HG03439 (cell line): ENCODE data around the gene KIF3B.
"Not testable (repeated sequence)": the region's sequence is repeated elsewhere in the genome, so short reads cannot be mapped to it uniquely, and the experiment has no call there.

Experiments
- ATAC-seq: cut with Tn5 transposase; IDR thresholded peaks from one replicate; pipeline ENCODE4 v1.9.1; 2021; ENCODE audit warnings: mild to moderate bottlenecking, moderate library complexity; ENCODE audit not compliant: unreplicated experiment

KIF3B gene

DNA sequence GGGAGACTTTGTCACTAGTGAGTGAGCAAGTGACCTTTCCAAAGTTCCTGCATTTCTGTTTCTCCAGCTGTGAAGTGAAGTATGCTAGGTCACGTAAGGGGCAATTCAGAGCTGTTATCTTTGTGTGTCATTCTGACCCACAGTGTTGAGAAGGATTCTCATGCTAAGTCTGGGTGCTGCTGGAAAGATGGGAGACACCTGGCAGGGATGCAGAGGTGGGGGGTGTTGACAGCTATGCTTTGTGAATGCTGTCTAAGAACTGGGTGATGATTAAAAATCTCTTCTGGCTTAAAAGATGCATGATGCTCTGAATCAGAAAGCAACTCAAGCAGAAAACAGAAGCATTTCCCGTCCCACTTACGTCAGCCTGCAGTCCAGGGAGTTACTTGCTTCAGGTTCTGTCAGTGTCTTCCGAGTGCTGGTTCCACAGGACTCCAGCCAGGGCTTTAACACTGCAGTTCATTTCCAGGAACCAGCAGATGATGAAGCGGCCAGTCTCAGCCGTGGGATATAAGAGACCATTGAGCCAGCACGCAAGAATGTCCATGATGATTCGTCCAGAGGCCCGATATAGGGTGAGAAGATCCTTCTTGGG, 49.7 kb downstream of the KIF3B start:
- no peak for ATAC-seq

DNA sequence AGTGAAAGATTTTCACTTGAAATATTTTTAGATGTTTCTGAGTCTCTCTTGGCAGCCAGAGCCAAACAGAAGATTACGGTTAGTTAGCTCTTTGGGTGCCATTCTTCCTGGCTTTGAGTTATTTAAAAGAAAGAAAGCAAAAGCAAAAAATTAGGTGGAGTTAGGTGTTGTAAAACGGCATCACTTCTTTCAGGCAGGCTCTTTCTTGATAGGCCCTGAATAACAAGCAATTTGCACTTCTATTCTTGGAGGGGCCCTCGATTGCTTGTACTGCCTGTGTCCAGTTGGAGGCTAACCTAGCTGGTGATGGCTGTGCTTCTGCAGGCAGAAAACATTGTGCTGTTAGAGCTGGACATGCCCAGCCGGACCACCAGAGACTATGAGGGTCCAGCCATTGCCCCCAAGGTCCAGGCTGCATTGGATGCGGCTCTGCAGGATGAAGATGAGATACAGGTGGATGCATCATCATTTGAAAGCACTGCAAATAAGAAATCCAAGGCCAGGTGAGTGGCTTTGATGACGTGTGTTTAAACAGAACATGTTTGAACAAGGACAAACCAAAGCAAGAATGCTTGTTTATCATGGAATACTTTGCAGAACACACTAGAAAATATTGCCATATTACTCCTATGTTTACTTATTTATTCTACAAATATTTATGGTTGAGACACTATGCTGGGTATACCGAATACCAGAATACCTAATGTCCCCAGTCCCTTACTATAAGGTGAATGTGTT, 52.5 kb downstream of the KIF3B start:
- no peak for ATAC-seq

DNA sequence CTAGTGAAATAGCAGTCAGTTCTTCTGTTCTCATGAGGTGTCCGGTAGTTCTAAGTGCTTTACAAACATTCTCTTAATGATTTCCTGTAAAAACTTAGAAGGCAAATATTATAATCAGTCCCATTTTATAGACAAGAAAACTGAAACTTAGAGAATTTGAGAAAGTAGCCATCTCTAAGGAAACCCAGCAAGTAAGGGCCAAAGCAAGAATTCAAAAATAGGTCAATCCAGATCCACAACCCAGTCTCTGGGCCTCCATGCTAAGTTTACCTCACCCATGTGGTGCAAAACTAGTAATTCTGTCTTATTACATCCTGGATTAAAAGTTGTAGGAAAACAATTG, 53.1 kb downstream of the KIF3B start:
- ATAC-seq: no peak

GRCh38 chr20:32332614-32333013, 55.2 kb downstream of the KIF3B start:
- peak; percentile 29 for ATAC-seq

DNA sequence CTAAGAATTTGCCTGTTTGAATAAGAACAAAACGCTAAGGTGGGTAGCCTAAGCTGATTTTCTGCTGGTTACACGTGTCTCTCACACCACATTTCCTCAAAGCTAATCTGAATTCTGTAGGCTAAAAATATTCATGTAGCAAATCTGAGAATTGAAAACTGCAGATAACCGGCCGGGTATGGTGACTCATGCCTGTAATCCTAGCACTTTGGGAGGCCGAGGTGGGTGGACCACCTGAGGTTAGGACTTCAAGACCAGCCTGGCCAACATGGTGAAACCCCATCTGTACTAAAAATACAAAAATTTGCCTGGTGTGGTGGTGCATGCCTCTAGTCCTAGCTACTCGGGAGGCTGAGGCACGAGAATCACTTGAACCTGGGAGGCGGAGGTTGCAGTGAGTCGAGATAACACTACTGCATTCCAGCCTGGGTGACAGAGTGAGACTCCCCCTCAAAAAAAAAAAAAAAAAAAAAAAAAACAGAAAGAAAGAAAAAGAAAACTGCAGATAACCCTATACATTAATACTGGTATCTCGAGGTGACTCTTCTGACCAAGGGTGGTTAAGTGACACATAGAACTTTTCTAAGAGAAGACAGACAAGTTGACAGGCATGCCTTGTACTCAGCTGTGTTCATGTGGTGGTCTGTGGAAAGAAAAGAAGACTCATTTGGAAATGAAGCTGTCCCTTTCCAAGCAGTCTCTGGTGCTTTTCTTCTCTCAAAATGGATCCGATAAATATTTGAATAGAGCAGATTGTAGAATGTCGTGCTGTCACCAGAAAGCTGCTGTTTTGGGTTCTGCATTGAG, 55.9 kb downstream of the KIF3B start:
- ATAC-seq: peak; percentile 50

DNA sequence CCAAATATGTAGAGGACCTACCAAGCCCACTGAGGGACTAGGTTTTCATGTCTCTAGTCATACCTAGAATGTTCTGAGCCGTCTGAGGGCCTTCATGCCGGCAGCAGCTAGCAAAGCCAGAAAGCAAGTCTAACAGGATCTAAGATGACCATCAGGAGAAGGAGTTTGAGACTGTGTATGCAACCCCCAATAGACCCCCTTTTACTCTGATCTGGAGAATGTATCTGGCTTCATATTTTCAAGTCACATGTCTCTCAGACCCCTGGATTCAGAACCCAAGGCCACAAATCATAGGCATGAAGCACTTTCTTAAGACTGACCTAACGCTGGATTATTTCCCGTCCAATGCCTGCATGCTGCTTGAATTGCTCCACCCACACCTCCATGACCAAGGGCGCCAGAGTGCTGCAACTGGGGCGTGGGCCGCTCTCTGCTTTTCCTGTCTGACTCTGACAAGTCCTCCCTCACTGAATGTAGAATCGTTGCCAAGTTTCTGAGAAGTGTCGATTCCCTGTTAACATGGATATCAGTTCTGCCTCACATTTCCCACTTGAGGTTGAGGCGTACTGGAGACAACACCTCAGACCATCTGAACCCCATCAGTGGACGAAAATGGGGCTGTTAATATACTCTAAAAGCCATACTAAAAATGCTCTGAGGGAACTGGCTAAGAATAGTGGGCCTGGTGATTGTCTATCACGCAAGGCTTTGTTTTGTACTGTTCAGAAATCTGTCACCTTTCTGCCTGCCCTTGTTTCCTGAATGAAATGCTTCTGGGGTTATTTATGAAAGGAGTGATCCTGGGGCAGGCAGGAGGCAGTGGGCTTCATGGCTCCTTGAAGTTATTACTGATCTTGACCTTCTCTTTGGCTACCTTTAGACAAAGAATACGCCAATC, 56.8 kb downstream of the KIF3B start:
- ATAC-seq: peak; percentile 31

GRCh38 chr20:32336918-32337347, 59.5 kb downstream of the KIF3B start:
- no peak for ATAC-seq

DNA sequence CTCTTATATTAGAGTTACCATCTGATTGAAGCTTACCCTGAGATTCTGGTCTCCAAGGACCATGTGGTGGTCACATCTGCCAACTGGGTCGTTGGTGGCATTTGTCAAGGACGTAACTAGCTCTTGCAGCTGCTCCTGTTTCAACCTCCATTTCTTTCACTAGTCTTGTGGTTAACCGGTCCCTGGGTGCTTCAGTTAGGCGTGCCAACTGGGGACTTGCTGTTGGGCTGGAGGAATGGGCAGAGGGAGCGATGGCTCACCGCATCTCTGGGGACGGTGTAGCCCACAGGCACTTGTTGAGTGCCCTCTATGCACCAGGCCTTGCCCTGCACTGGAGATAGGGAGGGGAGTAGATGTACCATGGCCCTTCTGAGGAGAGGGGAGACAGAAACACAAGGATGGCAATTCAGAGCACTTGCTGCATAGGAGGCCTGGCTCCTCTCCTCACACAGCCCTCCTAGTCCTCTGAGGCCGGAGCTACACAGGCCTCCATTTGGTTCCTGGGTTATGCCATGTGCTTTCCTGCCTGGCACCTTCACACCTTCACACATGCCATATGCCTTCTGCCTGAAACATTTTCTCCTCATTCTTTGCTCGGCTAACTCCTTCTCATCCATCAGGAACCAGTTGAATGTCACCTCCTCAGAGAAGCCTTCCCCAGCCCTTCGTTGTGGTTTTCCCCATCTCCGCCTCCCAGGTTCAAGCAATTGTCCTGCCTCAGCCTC, 60.6 kb downstream of the KIF3B start:
- ATAC-seq: no peak

DNA sequence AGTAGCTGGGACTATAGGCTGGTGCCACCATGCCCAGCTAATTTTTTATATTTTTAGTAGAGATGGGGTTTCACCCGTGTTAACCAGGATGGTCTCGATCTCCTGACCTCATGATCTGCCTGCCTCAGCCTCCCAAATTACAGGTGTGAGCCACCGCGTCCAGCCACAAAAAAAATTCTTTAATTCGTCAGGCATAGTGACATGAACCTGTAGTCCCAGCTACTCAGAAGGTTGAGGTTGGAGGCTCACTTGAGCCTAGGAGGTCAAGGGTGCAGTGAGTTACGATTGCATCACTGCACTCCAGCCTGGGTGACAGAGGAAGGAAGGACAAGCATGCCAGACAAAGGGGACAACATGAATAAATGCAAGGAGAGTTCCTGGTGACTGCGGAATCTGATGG, 61.2 kb downstream of the KIF3B start:
- ATAC-seq: no peak

DNA sequence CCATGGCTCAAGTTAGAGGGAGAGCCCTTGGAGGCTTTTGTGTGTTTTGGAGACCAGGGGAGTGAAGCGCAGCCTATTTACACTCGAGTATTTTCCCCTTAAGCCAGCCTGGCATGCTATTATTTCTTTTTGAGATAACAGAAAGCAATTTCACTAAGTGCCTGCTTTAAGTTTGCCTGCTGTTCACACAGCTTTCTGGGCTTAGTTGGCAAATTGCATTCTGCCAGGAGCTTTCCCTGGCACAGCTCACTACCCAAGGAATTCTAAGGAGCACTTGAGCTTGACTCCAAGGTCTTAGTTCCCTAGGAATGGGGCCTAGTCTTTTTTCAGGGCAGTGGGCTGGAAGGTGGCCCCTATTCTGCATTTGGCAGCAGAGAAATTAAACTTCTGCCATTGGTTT, 61.7 kb downstream of the KIF3B start:
- ATAC-seq: no peak

DNA sequence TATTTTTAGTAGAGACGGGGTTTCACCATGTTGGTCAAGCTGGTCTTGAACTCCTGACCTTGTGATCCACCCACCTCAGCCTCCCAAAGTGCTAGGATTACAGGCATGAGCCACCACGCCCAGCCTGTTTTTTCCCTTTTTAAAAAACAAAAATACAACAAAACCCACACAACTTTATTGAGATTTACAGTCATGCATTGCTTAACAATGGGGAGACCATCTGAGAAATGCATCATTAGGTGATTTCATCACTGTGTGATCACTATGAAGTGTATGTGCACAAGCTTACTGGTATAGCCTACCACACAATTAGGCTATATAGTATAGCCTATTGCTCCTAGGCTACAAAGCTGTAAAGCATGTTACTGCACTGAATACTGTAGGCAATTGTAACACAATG, 63.6 kb downstream of the KIF3B start:
- not testable (repeated sequence) for ATAC-seq

GRCh38 chr20:32343439-32343838, 66.0 kb downstream of the KIF3B start:
- ATAC-seq: no peak

- ATAC-seq: no peak
Observed at GRCh38 chr20:32344835-32345506, 67.5 kb downstream of the KIF3B start.

- ATAC-seq: no peak
Observed at GRCh38 chr20:32348207-32348606, 70.8 kb downstream of the KIF3B start.

DNA sequence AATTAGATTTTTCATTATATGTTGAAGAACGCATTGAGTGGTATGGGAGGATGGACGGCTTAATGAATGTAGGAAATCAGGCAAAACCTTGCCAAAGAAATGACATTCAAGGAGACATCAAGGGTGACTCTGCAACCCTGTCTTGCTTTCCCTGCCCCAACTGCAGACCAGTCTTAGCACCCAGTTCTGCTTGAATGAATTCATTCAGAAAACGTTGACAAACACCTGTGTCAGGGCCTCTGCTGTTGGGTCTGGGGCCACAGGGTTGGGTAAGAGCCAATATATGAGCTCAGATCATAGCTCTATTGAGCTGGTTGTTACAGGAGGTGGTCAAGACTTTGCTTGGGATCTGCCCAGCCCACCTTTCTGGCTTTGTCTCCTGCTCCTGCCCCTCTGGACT, 73.0 kb downstream of the KIF3B start:
- no peak for ATAC-seq

DNA sequence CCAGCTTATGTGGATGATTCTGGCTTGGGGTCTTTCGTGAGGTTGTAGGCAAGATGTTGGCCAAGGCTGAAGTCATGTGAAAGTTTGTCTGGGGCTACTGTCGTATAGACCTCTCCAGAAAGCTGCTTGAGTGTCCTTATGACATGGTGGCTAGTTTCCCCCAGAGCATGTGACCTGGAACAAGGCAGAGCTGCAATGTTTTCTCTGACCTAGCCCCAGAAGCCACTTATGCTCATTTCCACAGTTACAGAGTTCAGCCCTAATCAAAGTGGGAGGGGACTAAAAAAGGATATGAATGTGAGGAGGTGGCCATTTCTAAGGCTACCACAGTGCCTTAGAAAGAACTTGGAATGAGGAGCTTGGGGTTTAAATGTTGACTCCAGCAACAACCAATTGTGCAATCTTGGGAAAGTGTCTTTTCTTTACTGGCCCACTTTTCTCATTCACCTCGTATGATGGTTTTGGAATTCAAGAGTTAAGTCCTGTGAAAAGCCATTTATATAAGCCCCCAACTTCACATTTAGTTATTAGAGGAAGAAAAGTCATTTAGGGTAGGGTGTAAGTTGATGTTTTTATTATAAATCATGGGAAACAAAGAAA, 74.8 kb downstream of the KIF3B start:
- no peak for ATAC-seq

DNA sequence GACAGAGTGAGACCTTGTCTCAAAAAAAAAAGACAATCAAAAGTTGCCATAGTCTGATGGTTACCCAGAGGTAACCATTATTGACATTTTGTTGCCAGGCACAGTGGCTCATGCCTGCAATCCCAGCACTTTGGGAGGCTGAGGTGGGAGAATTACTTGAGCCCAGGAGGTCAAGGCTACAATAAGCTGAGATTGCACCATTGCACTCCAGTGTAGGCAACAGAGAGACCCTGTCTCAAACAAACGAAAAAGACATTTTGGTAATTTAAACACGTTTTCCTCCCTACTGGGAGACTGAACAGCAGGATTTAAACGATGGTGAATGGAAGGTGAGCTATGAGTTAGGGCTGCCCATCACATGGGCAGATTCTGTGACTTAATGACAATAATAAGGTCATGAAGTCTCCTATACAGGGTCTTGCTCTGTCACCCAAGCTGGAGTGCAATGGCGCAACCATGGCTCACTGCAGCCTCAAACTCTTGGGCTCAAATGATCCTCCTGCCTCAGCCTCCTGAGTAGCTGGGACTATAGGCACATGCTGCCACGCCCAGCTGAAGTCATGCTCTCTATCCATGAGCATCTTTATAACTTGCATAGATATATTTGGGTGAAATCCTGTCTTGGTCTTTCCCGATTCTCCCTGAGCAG, 76.5 kb downstream of the KIF3B start:
- ATAC-seq: no peak

DNA sequence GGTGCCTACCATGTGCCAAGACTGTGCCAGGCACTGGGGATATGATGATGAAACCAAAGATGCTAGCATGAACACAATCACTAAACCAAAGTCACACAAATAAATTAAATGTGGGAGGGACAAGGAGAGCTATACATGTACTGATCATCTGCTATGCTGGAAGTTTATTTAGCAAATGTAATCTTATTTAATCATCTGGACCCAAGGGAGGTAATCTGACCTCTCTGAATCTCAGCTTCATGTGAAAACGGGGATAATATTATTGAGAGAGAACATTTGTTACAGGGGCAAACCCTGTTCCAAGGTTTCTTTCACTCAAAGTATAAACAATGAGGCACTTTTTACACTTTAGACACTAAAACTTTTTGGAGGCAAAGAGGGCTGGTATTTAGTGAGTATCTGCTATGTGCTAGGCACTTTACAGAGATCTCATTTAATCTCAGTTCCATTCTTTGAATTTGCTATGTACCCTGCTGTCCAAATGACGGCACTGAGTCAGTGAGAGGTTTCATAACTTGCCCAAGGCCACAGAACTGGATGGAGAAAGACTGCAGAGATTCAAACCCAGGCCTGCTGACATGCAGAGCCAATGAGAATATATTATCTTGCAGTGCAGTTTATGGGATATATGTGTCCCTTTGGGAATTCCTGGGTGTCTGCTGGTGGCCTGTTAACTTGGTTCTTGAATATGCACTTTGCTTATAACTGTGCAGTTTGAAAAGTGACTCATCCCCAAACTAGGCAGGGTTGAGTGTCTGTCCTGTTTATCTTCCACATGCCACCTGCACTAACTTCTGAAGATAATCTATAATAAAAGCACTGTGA, 77.4 kb downstream of the KIF3B start:
- no peak for ATAC-seq
